ENCODE data around the gene PRR12.
"Not testable (repeated sequence)": the region's sequence is repeated elsewhere in the genome, so short reads cannot be mapped to it uniquely, and the experiment has no call there.

The PRR12 gene

GRCh38 chr19:49633273-49633672, 42.3 kb downstream of the PRR12 start:
- H3K9ac ChIP-seq (ENCODE audit: low read depth, low read length); H3K4me1 ChIP-seq (ENCODE audit: insufficient read depth, low read length); H3K9me3 ChIP-seq (ENCODE audit: insufficient read depth, low read depth, low read length); H3K4me3 ChIP-seq (ENCODE audit: low read length); H3K27me3 ChIP-seq (ENCODE audit: insufficient read depth, low read length); H3K27ac ChIP-seq (ENCODE audit: low read length); H3K36me3 ChIP-seq (ENCODE audit: insufficient read depth, low read depth, low read length): not testable (repeated sequence)

GRCh38 chr19:49635530-49636232, 44.7 kb downstream of the PRR12 start:
- no peak overlapping the region for H3K9ac ChIP-seq (ENCODE audit: low read depth, low read length)

GRCh38 chr19:49636233-49636932, 45.4 kb downstream of the PRR12 start:
- Histone ChIP-seq H3K27me3 (ENCODE audit: insufficient read depth, low read length) (peaks cover 12% of the 10 kb centered on the region), H3K4me1 (ENCODE audit: insufficient read depth, low read length) (peaks cover 8% of the 10 kb centered on the region; the same call in 1 of the 2 replicates), H3K27ac (ENCODE audit: low read length) (no peak overlapping the region)

More at GRCh38 chr19:49635530-49636232, 44.7 kb downstream of the PRR12 start:
- H3K4me3 ChIP-seq (ENCODE audit: low read length) = no peak overlapping the region
- no peak overlapping the region for H3K27ac ChIP-seq (ENCODE audit: low read length)
- H3K4me1 ChIP-seq (ENCODE audit: insufficient read depth, low read length) = peaks cover 5% of the 10 kb centered on the region; the same call in 1 of the 2 replicates
- H3K9me3 ChIP-seq (ENCODE audit: insufficient read depth, low read depth, low read length) = no peaks in the 10 kb centered on the region
- peaks cover 12% of the 10 kb centered on the region for H3K27me3 ChIP-seq (ENCODE audit: insufficient read depth, low read length)
- no peaks in the 10 kb centered on the region for H3K36me3 ChIP-seq (ENCODE audit: insufficient read depth, low read depth, low read length)

GRCh38 chr19:49637821-49638738, 47.1 kb downstream of the PRR12 start:
- H3K27ac ChIP-seq (ENCODE audit: low read length) = no peak overlapping the region
- peaks cover 13% of the 10 kb centered on the region for H3K4me1 ChIP-seq (ENCODE audit: insufficient read depth, low read length)
- no peaks in the 10 kb centered on the region for H3K9me3 ChIP-seq (ENCODE audit: insufficient read depth, low read depth, low read length)
- no peaks in the 10 kb centered on the region for H3K36me3 ChIP-seq (ENCODE audit: insufficient read depth, low read depth, low read length)
- H3K9ac ChIP-seq (ENCODE audit: low read depth, low read length) = peak overlapping the region; percentile 48; the same call in 1 of the 2 replicates
- peaks cover 12% of the 10 kb centered on the region for H3K27me3 ChIP-seq (ENCODE audit: insufficient read depth, low read length)
- peak overlapping the region; percentile 61 for H3K4me3 ChIP-seq (ENCODE audit: low read length)

More at GRCh38 chr19:49636233-49636932, 45.4 kb downstream of the PRR12 start:
- Histone ChIP-seq H3K36me3 (ENCODE audit: insufficient read depth, low read depth, low read length) (no peaks in the 10 kb centered on the region), H3K9me3 (ENCODE audit: insufficient read depth, low read depth, low read length) (no peaks in the 10 kb centered on the region), H3K9ac (ENCODE audit: low read depth, low read length) (no peak overlapping the region), H3K4me3 (ENCODE audit: low read length) (no peak overlapping the region)

GRCh38 chr19:49639401-49640112, 48.6 kb downstream of the PRR12 start:
- peak overlapping the region; percentile 66 for H3K4me3 ChIP-seq (ENCODE audit: low read length)
- peaks cover 17% of the 10 kb centered on the region for H3K4me1 ChIP-seq (ENCODE audit: insufficient read depth, low read length)
- H3K27ac ChIP-seq (ENCODE audit: low read length) = no peak overlapping the region
- H3K9me3 ChIP-seq (ENCODE audit: insufficient read depth, low read depth, low read length) = no peaks in the 10 kb centered on the region
- H3K36me3 ChIP-seq (ENCODE audit: insufficient read depth, low read depth, low read length) = no peaks in the 10 kb centered on the region
- H3K27me3 ChIP-seq (ENCODE audit: insufficient read depth, low read length) = peaks cover 12% of the 10 kb centered on the region
- peak overlapping the region; percentile 47; the same call in 1 of the 2 replicates for H3K9ac ChIP-seq (ENCODE audit: low read depth, low read length)

GRCh38 chr19:49640113-49640898, 49.3 kb downstream of the PRR12 start, which contains the start of gene RRAS:
RRAS (minus strand) TSS chr19:49640143; CDS start chr19:49640098, 45 bp downstream.
- H3K4me1 ChIP-seq (ENCODE audit: insufficient read depth, low read length) = peaks cover 17% of the 10 kb centered on the region

GRCh38 chr19:49641688-49642491, 50.9 kb downstream of the PRR12 start, which contains the start of gene SCAF1:
SCAF1 (plus strand) TSS chr19:49642209; CDS start chr19:49645027, 2,818 bp downstream.
- Histone ChIP-seq H3K9me3 (ENCODE audit: insufficient read depth, low read depth, low read length) (no peaks in the 10 kb centered on the region), H3K27ac (ENCODE audit: low read length) (peak within 1 kb of the TSS; percentile 95), H3K36me3 (ENCODE audit: insufficient read depth, low read depth, low read length) (peaks cover 13% of the 10 kb centered on the region), H3K27me3 (ENCODE audit: insufficient read depth, low read length) (peaks cover 12% of the 10 kb centered on the region), H3K4me1 (ENCODE audit: insufficient read depth, low read length) (peaks cover 17% of the 10 kb centered on the region), H3K4me3 (ENCODE audit: low read length) (peak within 1 kb of the TSS; percentile 99), H3K9ac (ENCODE audit: low read depth, low read length) (peak within 1 kb of the TSS; percentile 99)

More at GRCh38 chr19:49640113-49640898, 49.3 kb downstream of the PRR12 start, which contains the start of gene RRAS:
- no peaks in the 10 kb centered on the region for H3K36me3 ChIP-seq (ENCODE audit: insufficient read depth, low read depth, low read length)
- H3K27me3 ChIP-seq (ENCODE audit: insufficient read depth, low read length) = peaks cover 12% of the 10 kb centered on the region
- peak within 1 kb of the TSS; percentile 95 for H3K27ac ChIP-seq (ENCODE audit: low read length)
- peak within 1 kb of the TSS; percentile 98 for H3K9ac ChIP-seq (ENCODE audit: low read depth, low read length)
- H3K4me3 ChIP-seq (ENCODE audit: low read length) = peak within 1 kb of the TSS; percentile 85
- no peaks in the 10 kb centered on the region for H3K9me3 ChIP-seq (ENCODE audit: insufficient read depth, low read depth, low read length)

- H3K9me3 ChIP-seq (ENCODE audit: insufficient read depth, low read depth, low read length) = no peaks in the 10 kb centered on the region
- H3K4me1 ChIP-seq (ENCODE audit: insufficient read depth, low read length) = peaks cover 17% of the 10 kb centered on the region
- H3K27ac ChIP-seq (ENCODE audit: low read length) = peak overlapping the region; percentile 93
- peak overlapping the region; percentile 99 for H3K9ac ChIP-seq (ENCODE audit: low read depth, low read length)
- peaks cover 12% of the 10 kb centered on the region for H3K27me3 ChIP-seq (ENCODE audit: insufficient read depth, low read length)
- peaks cover 20% of the 10 kb centered on the region for H3K36me3 ChIP-seq (ENCODE audit: insufficient read depth, low read depth, low read length)
- H3K4me3 ChIP-seq (ENCODE audit: low read length) = peak overlapping the region; percentile 99
These were observed 51.6 kb downstream of the PRR12 start for GRCh38 chr19:49642492-49643035.

- Histone ChIP-seq H3K27ac (ENCODE audit: low read length) (no peak overlapping the region), H3K9ac (ENCODE audit: low read depth, low read length) (no peak overlapping the region; the same call in 1 of the 2 replicates), H3K36me3 (ENCODE audit: insufficient read depth, low read depth, low read length) (peaks cover 25% of the 10 kb centered on the region), H3K4me3 (ENCODE audit: low read length) (peak overlapping the region; percentile 99), H3K4me1 (ENCODE audit: insufficient read depth, low read length) (peaks cover 17% of the 10 kb centered on the region), H3K9me3 (ENCODE audit: insufficient read depth, low read depth, low read length) (no peaks in the 10 kb centered on the region), H3K27me3 (ENCODE audit: insufficient read depth, low read length) (peaks cover 12% of the 10 kb centered on the region)
These were observed 52.5 kb downstream of the PRR12 start for GRCh38 chr19:49643466-49643865.

Data from iPS-20b (cell line).